Neuronal stem cell (in vitro differentiated cells): ENCODE results near the gene SEPSECS.

Source experiments
- DNase-seq: peaks from one replicate; pipeline ENCODE4 v3.0.0-alpha.2; 2013; ENCODE audit warnings: low spot score
- H2AFZ ChIP-seq: one replicate; pipeline ENCODE4 v1.6.1; 2013; ENCODE audit warnings: mild to moderate bottlenecking, low read length, inconsistent platforms
- H2AK5ac ChIP-seq: 2 replicates; pipeline ENCODE4 v1.6.1; 2013; ENCODE audit warnings: low read depth, mild to moderate bottlenecking, inconsistent platforms, low read length, moderate library complexity, mixed read lengths
- H2BK120ac ChIP-seq: 2 replicates; pipeline ENCODE4 v1.6.1; 2013; ENCODE audit warnings: low read depth, mild to moderate bottlenecking, inconsistent platforms, low read length, moderate library complexity, mixed read lengths
- H2BK12ac ChIP-seq: one replicate; pipeline ENCODE4 v1.6.1; 2013; ENCODE audit warnings: low read length, inconsistent platforms
- H2BK15ac ChIP-seq: 2 replicates; pipeline ENCODE4 v1.6.1; 2013; ENCODE audit warnings: mild to moderate bottlenecking, low read length, inconsistent platforms, mixed read lengths
- H2BK5ac ChIP-seq: one replicate; pipeline ENCODE4 v1.6.1; 2013; ENCODE audit warnings: inconsistent platforms, mild to moderate bottlenecking, low read length, moderate library complexity
- H3K14ac ChIP-seq: one replicate; pipeline ENCODE4 v1.6.1; 2013; ENCODE audit warnings: low read length, inconsistent platforms
- H3K18ac ChIP-seq: 2 replicates; pipeline ENCODE4 v1.6.1; 2013; ENCODE audit warnings: low read length, inconsistent platforms
- H3K23ac ChIP-seq: 2 replicates; pipeline ENCODE4 v1.6.1; 2013; ENCODE audit warnings: low read depth, mild to moderate bottlenecking, mixed read lengths, low read length, inconsistent platforms; ENCODE audit not compliant: poor library complexity
- H3K27ac ChIP-seq: replicated peaks from 3 replicates; pipeline ENCODE4 v1.5.1; 2013; ENCODE audit warnings: low read length, inconsistent platforms
- H3K27me3 ChIP-seq, 3 experiments: 2 replicates each; pipeline ENCODE4 v1.6.1; 2013; ENCODE audit warnings: low read length in 3 of 3, mild to moderate bottlenecking in 2 of 3, inconsistent platforms in 1 of 3, low read depth in 1 of 3, mixed read lengths in 1 of 3, moderate library complexity in 1 of 3; ENCODE audit not compliant: control insufficient read depth in 3 of 3, insufficient read depth in 3 of 3
- H3K36me3 ChIP-seq, 2 donors: replicated peaks in 1 of 2; 2 replicates each; pipeline ENCODE4 v1.6.1; 2013; ENCODE audit warnings: low read length in 2 of 2; ENCODE audit not compliant: control insufficient read depth in 2 of 2, insufficient read depth in 2 of 2
- H3K4ac ChIP-seq: 2 replicates; pipeline ENCODE4 v1.6.1; 2013; ENCODE audit warnings: inconsistent platforms, mild to moderate bottlenecking, low read length, moderate library complexity
- H3K4me1 ChIP-seq, 2 donors: 1 replicate in 1 of 2; 2 replicates in 1 of 2; pipeline ENCODE4 v1.6.1; 2013; ENCODE audit warnings: low read length in 2 of 2, low read depth in 1 of 2; ENCODE audit not compliant: control insufficient read depth in 2 of 2, insufficient read depth in 1 of 2
- H3K4me2 ChIP-seq: one replicate; pipeline ENCODE4 v1.6.1; 2013; ENCODE audit warnings: mild to moderate bottlenecking, low read length, inconsistent platforms; ENCODE audit not compliant: insufficient read depth, poor library complexity, severe bottlenecking
- H3K4me3 ChIP-seq, 2 donors: 2 replicates each; pipeline ENCODE4 v1.5.1; 2013; ENCODE audit warnings: low read length in 2 of 2, mild to moderate bottlenecking in 2 of 2, inconsistent platforms in 1 of 2, moderate library complexity in 1 of 2
- H3K79me1 ChIP-seq: one replicate; pipeline ENCODE4 v1.6.1; 2013; ENCODE audit warnings: low read depth, mild to moderate bottlenecking, inconsistent platforms, low read length, moderate library complexity
- H3K9ac ChIP-seq: one replicate; pipeline ENCODE4 v1.6.1; 2013; ENCODE audit warnings: mild to moderate bottlenecking, low read depth, low read length, inconsistent platforms; ENCODE audit not compliant: poor library complexity
- H3K9me3 ChIP-seq, 2 donors: replicated peaks in 1 of 2; 2 replicates each; pipeline versions ENCODE3 to v1.6.1; 2013; ENCODE audit warnings: low read length in 2 of 2, mild to moderate bottlenecking in 2 of 2, inconsistent platforms in 1 of 2, low read depth in 1 of 2, mixed read lengths in 1 of 2, moderate library complexity in 1 of 2; ENCODE audit not compliant: control insufficient read depth in 2 of 2, insufficient read depth in 1 of 2
- H4K8ac ChIP-seq: one replicate; pipeline ENCODE4 v1.6.1; 2013; ENCODE audit warnings: low read depth, mild to moderate bottlenecking, inconsistent platforms, low read length, moderate library complexity
- H4K91ac ChIP-seq: one replicate; pipeline ENCODE4 v1.6.1; 2013; ENCODE audit warnings: low read length, low read depth, mild to moderate bottlenecking, inconsistent platforms; ENCODE audit not compliant: poor library complexity
- WGBS, 2 donors: extraction: QIAGEN DNeasy Blood & Tissue Kit; methylation state at CpG; one replicate each; pipeline ENCODE4 v1.1.7; 2013; ENCODE audit warnings: missing lambda C conversion rate in 2 of 2, mixed read lengths in 1 of 2; ENCODE audit not compliant: insufficient read length in 2 of 2, insufficient replicate concordance in 1 of 2; ENCODE audit errors: extremely low coverage in 2 of 2; 5-methylcytosine and 5-hydroxymethylcytosine counted together

Gene SEPSECS

DNA sequence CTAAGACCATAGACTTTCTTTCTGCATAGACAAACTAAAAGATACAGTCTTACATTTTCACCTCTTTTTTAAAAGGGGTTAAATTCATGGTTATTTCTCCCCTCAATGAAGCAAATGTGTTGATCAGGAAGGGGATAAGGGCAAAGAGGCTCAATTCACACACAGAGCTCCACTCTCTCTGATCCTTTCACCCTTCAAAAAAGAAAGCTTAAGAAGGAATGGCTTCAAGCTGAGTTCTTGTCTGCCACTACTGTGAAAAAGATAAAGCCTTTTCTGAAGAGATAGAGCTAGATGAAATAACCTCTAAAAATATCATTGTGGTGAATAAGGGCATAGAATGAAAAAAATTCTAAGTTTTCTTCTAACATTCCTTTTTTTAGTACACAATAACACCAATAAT lies 28.3 kb downstream of the SEPSECS start:
- Histone ChIP-seq H3K9ac (no peak overlapping the region), H2BK120ac (no peak overlapping the region), H2BK12ac (no peak overlapping the region), H2BK15ac (no peak overlapping the region), H3K9me3 (peaks cover 0 to 4% of the 10 kb centered on the region in 2 donors), H3K4me2 (no peak overlapping the region), H3K14ac (no peak overlapping the region), H4K8ac (no peak overlapping the region), H3K36me3 (no peaks in the 10 kb centered on the region), H3K4me3 (no peak overlapping the region), H4K91ac (no peak overlapping the region), H3K79me1 (no peaks in the 10 kb centered on the region), H2AK5ac (no peak overlapping the region), H3K4me1 (peaks cover 7 to 39% of the 10 kb centered on the region in 2 donors), H3K27ac (no peak overlapping the region), H3K4ac (no peak overlapping the region), H2BK5ac (no peak overlapping the region), H3K27me3 (no peaks in the 10 kb centered on the region), H3K23ac (no peak overlapping the region), H3K18ac (no peak overlapping the region), H2AFZ (no peak overlapping the region)
- peak; percentile 49 for DNase-seq

DNA sequence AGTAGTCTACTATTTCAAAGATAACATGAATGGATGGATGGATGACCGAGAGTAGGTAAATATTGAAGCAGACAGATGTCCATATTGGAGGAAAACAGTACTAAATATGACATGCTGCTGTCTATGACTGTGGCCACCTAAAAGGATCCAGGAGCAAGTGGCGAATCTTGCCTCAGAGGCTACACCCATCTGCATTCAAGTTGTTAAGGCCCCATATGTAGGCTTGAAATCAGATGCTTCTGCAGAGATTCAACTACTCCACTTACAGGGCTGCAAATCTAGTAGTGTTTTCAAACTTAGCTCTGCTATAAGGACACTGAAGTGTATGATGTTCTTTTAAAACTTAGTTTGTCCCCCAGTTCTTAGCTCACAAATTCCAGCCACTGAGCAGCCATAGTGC lies 28.9 kb downstream of the SEPSECS start:
- Histone ChIP-seq H3K18ac (no peak overlapping the region), H4K91ac (no peak overlapping the region), H3K14ac (no peak overlapping the region), H3K4ac (no peak overlapping the region), H3K9ac (no peak overlapping the region), H3K79me1 (no peaks in the 10 kb centered on the region), H3K36me3 (no peaks in the 10 kb centered on the region), H3K23ac (no peak overlapping the region), H3K4me2 (no peak overlapping the region), H3K9me3 (peaks cover 0 to 4% of the 10 kb centered on the region in 2 donors), H3K27me3 (no peaks in the 10 kb centered on the region), H2BK12ac (no peak overlapping the region), H2BK15ac (no peak overlapping the region), H2AFZ (no peak overlapping the region), H2AK5ac (no peak overlapping the region), H2BK120ac (no peak overlapping the region), H4K8ac (no peak overlapping the region), H3K4me3 (no peak overlapping the region), H3K27ac (peak overlapping the region; percentile 53), H3K4me1 (peaks cover 7 to 39% of the 10 kb centered on the region in 2 donors), H2BK5ac (no peak overlapping the region)
- WGBS, 2 donors: no CpG with 5 or more reads among the region's 2 CpGs
- DNase-seq: no peak

DNA sequence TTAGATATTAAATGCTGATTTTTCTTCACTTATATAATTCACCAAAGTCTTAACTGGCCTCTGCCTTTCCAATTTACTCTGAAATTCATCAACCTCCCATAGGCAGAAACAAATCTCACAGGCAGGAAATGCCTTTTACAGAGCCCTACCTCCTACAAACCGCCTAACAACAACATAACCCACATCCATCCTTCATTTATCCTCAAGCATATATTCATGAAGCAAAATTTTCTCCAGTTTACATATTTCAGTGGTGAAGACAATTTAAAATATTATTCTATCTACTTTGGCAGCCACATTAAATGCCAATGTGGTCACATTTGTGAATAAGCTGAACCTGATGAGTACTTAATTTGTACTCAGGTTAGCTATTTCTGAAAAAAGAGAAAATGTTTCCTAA lies 30.3 kb downstream of the SEPSECS start:
- Histone ChIP-seq H3K4ac (no peak overlapping the region), H3K4me3 (no peak overlapping the region), H2BK5ac (no peak overlapping the region), H3K9me3 (peaks cover 0 to 3% of the 10 kb centered on the region in 2 donors), H3K27ac (no peak overlapping the region), H2BK12ac (no peak overlapping the region), H3K4me1 (peaks cover 7 to 39% of the 10 kb centered on the region in 2 donors), H2BK15ac (no peak overlapping the region), H3K23ac (no peak overlapping the region), H2AK5ac (no peak overlapping the region), H3K18ac (no peak overlapping the region), H4K8ac (no peak overlapping the region), H3K27me3 (no peaks in the 10 kb centered on the region), H3K79me1 (no peaks in the 10 kb centered on the region), H3K36me3 (peaks cover 0 to 9% of the 10 kb centered on the region in 2 donors), H2AFZ (no peak overlapping the region), H3K4me2 (no peak overlapping the region), H4K91ac (no peak overlapping the region), H3K9ac (no peak overlapping the region), H2BK120ac (no peak overlapping the region), H3K14ac (no peak overlapping the region)
- WGBS, 2 donors: 100% methylated on average over 1 of the region's 1 CpG; no CpG with 5 or more reads in 1 of the 2 donors
- DNase-seq: no peak

DNA sequence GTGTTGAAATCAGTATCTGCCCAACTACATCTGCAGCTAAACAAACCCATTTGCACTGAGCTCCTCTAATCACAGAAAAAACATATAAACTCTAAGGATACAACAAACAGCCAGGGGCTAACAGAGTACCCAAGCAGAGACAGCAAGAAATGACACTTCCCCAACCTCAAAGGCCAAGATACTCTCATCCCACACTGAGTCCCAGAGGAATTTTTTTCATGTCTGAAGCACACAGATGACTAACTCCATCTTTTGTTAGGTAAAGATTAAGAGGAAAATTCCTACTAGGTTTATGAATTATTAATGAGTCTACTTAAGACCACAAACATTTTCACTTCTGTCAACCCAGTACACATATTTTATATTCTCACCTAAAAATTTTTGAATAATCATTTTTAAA lies 31.6 kb downstream of the SEPSECS start:
- Histone ChIP-seq H2BK5ac (no peak overlapping the region), H3K36me3 (peaks cover 0 to 13% of the 10 kb centered on the region in 2 donors), H3K4me1 (peaks cover 7 to 39% of the 10 kb centered on the region in 2 donors), H2AK5ac (no peak overlapping the region), H3K79me1 (no peaks in the 10 kb centered on the region), H4K8ac (no peak overlapping the region), H3K18ac (no peak overlapping the region), H3K23ac (no peak overlapping the region), H3K27ac (no peak overlapping the region), H2BK15ac (no peak overlapping the region), H3K4me3 (no peak overlapping the region), H2AFZ (no peak overlapping the region), H3K9me3 (no peaks in the 10 kb centered on the region), H3K14ac (no peak overlapping the region), H3K4me2 (no peak overlapping the region), H2BK120ac (no peak overlapping the region), H3K9ac (no peak overlapping the region), H3K27me3 (no peaks in the 10 kb centered on the region), H2BK12ac (no peak overlapping the region), H4K91ac (no peak overlapping the region), H3K4ac (no peak overlapping the region)
- no peak for DNase-seq
